H9 (cell line): Measurements from ENCODE around the gene FBN2. TPM values are rescaled to one million over a fixed set of nuclear protein-coding genes. Genes with fewer than 3 reads are reported as not detected.

Source experiments
- DNase-seq: peaks from one replicate; pipeline ENCODE4 v3.0.0-alpha.2; 2017
- H2AFZ ChIP-seq: one replicate; pipeline ENCODE4 v1.6.1; 2013; ENCODE audit warnings: mild to moderate bottlenecking, low read length, control low read depth, moderate library complexity
- H2AK5ac ChIP-seq: 2 replicates; pipeline ENCODE4 v1.6.1; 2013; ENCODE audit warnings: low read length, control low read depth, mixed read lengths; ENCODE audit not compliant: insufficient read length
- H2BK120ac ChIP-seq: one replicate; pipeline ENCODE4 v1.6.1; 2013; ENCODE audit warnings: low read depth, mild to moderate bottlenecking, low read length, control low read depth, inconsistent platforms; ENCODE audit not compliant: poor library complexity, severe bottlenecking
- H2BK12ac ChIP-seq: 2 replicates; pipeline ENCODE4 v1.6.1; 2013; ENCODE audit warnings: low read length, control low read depth, mixed read lengths, low read depth; ENCODE audit not compliant: insufficient read length
- H2BK15ac ChIP-seq: 2 replicates; pipeline ENCODE4 v1.6.1; 2013; ENCODE audit warnings: low read depth, low read length, control low read depth
- H2BK20ac ChIP-seq: one replicate; pipeline ENCODE4 v1.6.1; 2013; ENCODE audit warnings: low read depth, mild to moderate bottlenecking, low read length, control low read depth, inconsistent platforms; ENCODE audit not compliant: poor library complexity, severe bottlenecking
- H2BK5ac ChIP-seq: 2 replicates; pipeline ENCODE4 v1.6.1; 2013; ENCODE audit warnings: low read length, control low read depth, mixed read lengths; ENCODE audit not compliant: insufficient read length
- H3K14ac ChIP-seq: 2 replicates; pipeline ENCODE4 v1.6.1; 2013; ENCODE audit warnings: low read length, control low read depth; ENCODE audit not compliant: insufficient read depth
- H3K18ac ChIP-seq: 2 replicates; pipeline ENCODE4 v1.6.1; 2013; ENCODE audit warnings: low read depth, mild to moderate bottlenecking, mixed read lengths, low read length, control low read depth; ENCODE audit not compliant: insufficient read length
- H3K23ac ChIP-seq: 2 replicates; pipeline ENCODE4 v1.6.1; 2013; ENCODE audit warnings: low read length, control low read depth, mixed read lengths, low read depth; ENCODE audit not compliant: insufficient read length
- H3K23me2 ChIP-seq: 2 replicates; pipeline ENCODE4 v1.6.1; 2013; ENCODE audit warnings: low read depth, mild to moderate bottlenecking, mixed read lengths, low read length, control low read depth; ENCODE audit not compliant: insufficient read length, poor library complexity, severe bottlenecking
- H3K27ac ChIP-seq: 2 replicates; pipeline ENCODE4 v1.5.1; 2013; ENCODE audit warnings: low read length, control low read depth, mixed read lengths, low read depth; ENCODE audit not compliant: insufficient read length
- H3K27me3 ChIP-seq: 2 replicates; pipeline ENCODE4 v1.6.1; 2013; ENCODE audit warnings: low read length, control low read depth, inconsistent platforms; ENCODE audit not compliant: insufficient read depth
- H3K4ac ChIP-seq: 2 replicates; pipeline ENCODE4 v1.6.1; 2013; ENCODE audit warnings: low read depth, mild to moderate bottlenecking, control low read depth, inconsistent platforms, low read length, moderate library complexity
- H3K4me1 ChIP-seq: 2 replicates; pipeline ENCODE4 v1.6.1; 2013; ENCODE audit warnings: low read length, control low read depth, inconsistent platforms; ENCODE audit not compliant: insufficient read depth
- H3K4me2 ChIP-seq: 2 replicates; pipeline ENCODE4 v1.6.1; 2013; ENCODE audit warnings: low read length, control low read depth, mixed read lengths; ENCODE audit not compliant: insufficient read length, insufficient read depth
- H3K56ac ChIP-seq: 2 replicates; pipeline ENCODE4 v1.6.1; 2013; ENCODE audit warnings: low read depth, mild to moderate bottlenecking, mixed read lengths, low read length, control low read depth; ENCODE audit not compliant: insufficient read length
- H3K79me1 ChIP-seq: 2 replicates; pipeline ENCODE4 v1.6.1; 2013; ENCODE audit warnings: low read depth, mild to moderate bottlenecking, moderate library complexity, low read length, control low read depth, inconsistent platforms; ENCODE audit not compliant: insufficient read depth, poor library complexity, severe bottlenecking
- H3K79me2 ChIP-seq: 2 replicates; pipeline ENCODE4 v1.6.1; 2013; ENCODE audit warnings: low read length, control low read depth, inconsistent platforms; ENCODE audit not compliant: insufficient read depth
- H3K9ac ChIP-seq: 2 replicates; pipeline ENCODE4 v1.6.1; 2013; ENCODE audit warnings: low read length, control low read depth, mixed read lengths; ENCODE audit not compliant: insufficient read length; ENCODE audit errors: extremely low read depth
- H3K9me3 ChIP-seq: one replicate; pipeline ENCODE4 v1.6.1; 2013; ENCODE audit warnings: low read depth, low read length, inconsistent platforms; ENCODE audit not compliant: control insufficient read depth
- H3T11ph ChIP-seq: one replicate; pipeline ENCODE4 v1.6.1; 2013; ENCODE audit warnings: mild to moderate bottlenecking, low read length, control low read depth, inconsistent platforms
- H4K20me1 ChIP-seq: one replicate; pipeline ENCODE4 v1.6.1; 2013; ENCODE audit not compliant: control insufficient read depth, insufficient read length, insufficient read depth
- H4K5ac ChIP-seq: 2 replicates; pipeline ENCODE4 v1.6.1; 2013; ENCODE audit warnings: low read depth, mild to moderate bottlenecking, mixed read lengths, low read length, control low read depth; ENCODE audit not compliant: insufficient read length
- H4K8ac ChIP-seq: replicated peaks from 2 replicates; pipeline ENCODE4 v1.6.1; 2013; ENCODE audit warnings: low read length, control low read depth, mixed read lengths, low read depth; ENCODE audit not compliant: insufficient read length
- H4K91ac ChIP-seq: 2 replicates; pipeline ENCODE4 v1.6.1; 2013; ENCODE audit warnings: low read depth, mild to moderate bottlenecking, moderate library complexity, mixed read lengths, low read length, control low read depth; ENCODE audit not compliant: insufficient read length
- H3K27ac Mint-ChIP-seq, 3 experiments: 2 replicates in 2 of 3; 3 replicates in 1 of 3; pipeline ENCODE4 v1.8.0; 2020 to 2021; ENCODE audit warnings: mixed read lengths in 3 of 3, mild to moderate bottlenecking in 1 of 3, moderate library complexity in 1 of 3
- H3K27me3 Mint-ChIP-seq: 2 replicates; pipeline ENCODE4 v1.8.0; 2021; ENCODE audit warnings: low read depth, mild to moderate bottlenecking, moderate library complexity, mixed read lengths
- H3K36me3 Mint-ChIP-seq, 3 experiments: 2 replicates in 2 of 3; 3 replicates in 1 of 3; pipeline ENCODE4 v1.8.0; 2020 to 2021; ENCODE audit warnings: low read depth in 3 of 3, mixed read lengths in 3 of 3; ENCODE audit not compliant: insufficient read depth in 1 of 3
- H3K4me1 Mint-ChIP-seq, 2 experiments: 2 replicates each; pipeline ENCODE4 v1.8.0; 2020; ENCODE audit warnings: mixed read lengths in 2 of 2
- H3K4me3 Mint-ChIP-seq, 2 experiments: 2 replicates in 1 of 2; 3 replicates in 1 of 2; pipeline ENCODE4 v1.8.0; 2020 to 2021; ENCODE audit warnings: mild to moderate bottlenecking in 2 of 2, mixed read lengths in 2 of 2, moderate library complexity in 1 of 2
- H3K9me3 Mint-ChIP-seq, 2 experiments: 2 replicates in 1 of 2; 3 replicates in 1 of 2; pipeline ENCODE4 v1.8.0; 2020; ENCODE audit warnings: mild to moderate bottlenecking in 2 of 2, mixed read lengths in 2 of 2, moderate library complexity in 1 of 2
- WGBS: extraction: QIAGEN DNeasy Blood & Tissue Kit; methylation state at CpG from one replicate; pipeline ENCODE4 v1.1.7; 2013; ENCODE audit warnings: missing lambda C conversion rate, low lambda C conversion rate, mixed read lengths; ENCODE audit not compliant: insufficient read length; ENCODE audit errors: extremely low coverage; 5-methylcytosine and 5-hydroxymethylcytosine counted together
- total RNA-seq: library from RNA; stranded (reverse); gene quantifications from 2 replicates; pipeline ENCODE4 v1.2.1, GENCODE V29; 2021
- TF ChIP-seq, protein P1 (sequence below): fragments of 200-600 bp; sonication (generic); conservative IDR thresholded peaks from 3 replicates; pipeline ENCODE4 v1.8.0; 2021; ENCODE audit warnings: antibody characterized with exemption, mild to moderate bottlenecking

Gene FBN2
- total RNA-seq, 1 experiment from 2014 or later = 8.3 TPM

DNA sequence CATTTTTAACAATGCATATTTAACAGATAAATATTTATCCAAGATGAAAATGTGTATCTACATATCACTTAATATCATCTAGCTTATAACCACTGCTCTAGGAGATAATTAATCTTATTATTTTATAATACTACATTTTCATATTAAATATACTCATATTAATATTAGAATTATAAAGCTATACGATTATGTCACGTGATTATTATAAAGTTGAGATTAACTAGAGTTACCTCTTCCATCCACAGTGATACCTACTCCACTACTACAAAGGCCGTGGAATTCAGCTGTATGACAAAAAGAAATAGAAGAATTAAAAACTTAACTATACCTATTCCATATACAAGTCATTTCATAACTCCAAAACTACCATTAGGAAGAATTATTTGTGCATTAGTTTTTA lies 171.9 kb downstream of the FBN2 start:
- no peak overlapping the region for H3K18ac ChIP-seq
- no peaks in the 10 kb centered on the region for H3K27me3 Mint-ChIP-seq
- H3K9me3 ChIP-seq = no peaks in the 10 kb centered on the region
- no peak overlapping the region for H3T11ph ChIP-seq
- no peak overlapping the region for H3K14ac ChIP-seq
- H2AK5ac ChIP-seq = no peak overlapping the region
- H4K20me1 ChIP-seq = no peaks in the 10 kb centered on the region
- no peak overlapping the region for H2BK5ac ChIP-seq
- H2AFZ ChIP-seq = no peak overlapping the region
- H4K91ac ChIP-seq = no peak overlapping the region
- H2BK120ac ChIP-seq = no peak overlapping the region
- no peaks in the 10 kb centered on the region for H3K79me2 ChIP-seq
- H3K4me1 Mint-ChIP-seq = no peaks in the 10 kb centered on the region
- no peak overlapping the region for H3K9ac ChIP-seq
- no peak overlapping the region for H3K27ac ChIP-seq
- no peak overlapping the region for H3K4me3 Mint-ChIP-seq
- no peak overlapping the region for H2BK20ac ChIP-seq
- H3K4me1 ChIP-seq = no peaks in the 10 kb centered on the region
- peaks cover 0 to 3% (median 0%) of the 10 kb centered on the region in 3 experiments; a peak in 1 of 7 replicates for H3K36me3 Mint-ChIP-seq
- no peak overlapping the region for H2BK12ac ChIP-seq
- DNase-seq = no peak
- H3K27me3 ChIP-seq = no peaks in the 10 kb centered on the region
- H3K23ac ChIP-seq = no peak overlapping the region
- H3K4me2 ChIP-seq = no peak overlapping the region
- H4K5ac ChIP-seq = no peak overlapping the region
- H3K56ac ChIP-seq = no peak overlapping the region
- no peaks in the 10 kb centered on the region for H3K9me3 Mint-ChIP-seq
- TF ChIP-seq, protein P1, sequence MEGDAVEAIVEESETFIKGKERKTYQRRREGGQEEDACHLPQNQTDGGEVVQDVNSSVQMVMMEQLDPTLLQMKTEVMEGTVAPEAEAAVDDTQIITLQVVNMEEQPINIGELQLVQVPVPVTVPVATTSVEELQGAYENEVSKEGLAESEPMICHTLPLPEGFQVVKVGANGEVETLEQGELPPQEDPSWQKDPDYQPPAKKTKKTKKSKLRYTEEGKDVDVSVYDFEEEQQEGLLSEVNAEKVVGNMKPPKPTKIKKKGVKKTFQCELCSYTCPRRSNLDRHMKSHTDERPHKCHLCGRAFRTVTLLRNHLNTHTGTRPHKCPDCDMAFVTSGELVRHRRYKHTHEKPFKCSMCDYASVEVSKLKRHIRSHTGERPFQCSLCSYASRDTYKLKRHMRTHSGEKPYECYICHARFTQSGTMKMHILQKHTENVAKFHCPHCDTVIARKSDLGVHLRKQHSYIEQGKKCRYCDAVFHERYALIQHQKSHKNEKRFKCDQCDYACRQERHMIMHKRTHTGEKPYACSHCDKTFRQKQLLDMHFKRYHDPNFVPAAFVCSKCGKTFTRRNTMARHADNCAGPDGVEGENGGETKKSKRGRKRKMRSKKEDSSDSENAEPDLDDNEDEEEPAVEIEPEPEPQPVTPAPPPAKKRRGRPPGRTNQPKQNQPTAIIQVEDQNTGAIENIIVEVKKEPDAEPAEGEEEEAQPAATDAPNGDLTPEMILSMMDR = no peak
- H3K4ac ChIP-seq = no peak overlapping the region
- H4K8ac ChIP-seq = no peak overlapping the region
- no peaks in the 10 kb centered on the region for H3K23me2 ChIP-seq
- no peak overlapping the region for H3K27ac Mint-ChIP-seq
- H3K79me1 ChIP-seq = no peaks in the 10 kb centered on the region
- no peak overlapping the region for H2BK15ac ChIP-seq
- WGBS = no CpG with 5 or more reads among the region's 3 CpGs
